Suprapubic skin (tissue), 4 donors: ENCODE results near the gene SLC22A2.

Source experiments
- CTCF ChIP-seq, 2 donors: fragments of 200-600 bp in 1 of 2; fragments of 450-650 bp in 1 of 2; sonication (generic) in 1 of 2; IDR thresholded peaks; one replicate each; pipeline ENCODE4 v1.5.1; 2016 to 2019; ENCODE audit warnings: antibody characterized with exemption in 2 of 2, mild to moderate bottlenecking in 1 of 2, moderate library complexity in 1 of 2
- EP300 ChIP-seq: sonication (generic); formaldehyde crosslinking; IDR thresholded peaks from one replicate; pipeline ENCODE4 v1.6.1; 2017; ENCODE audit warnings: antibody characterized with exemption
- POLR2A ChIP-seq, 2 donors: fragments of 450-650 bp; IDR thresholded peaks; one replicate each; pipeline ENCODE4 v1.6.1; 2017; ENCODE audit warnings: antibody characterized with exemption in 2 of 2, mild to moderate bottlenecking in 2 of 2, moderate library complexity in 2 of 2
- POLR2AphosphoS5 ChIP-seq, 3 donors: sonication (generic); formaldehyde crosslinking; IDR thresholded peaks; one replicate each; pipeline ENCODE4 v1.6.1; 2017; ENCODE audit warnings: antibody characterized with exemption in 3 of 3

DNA sequence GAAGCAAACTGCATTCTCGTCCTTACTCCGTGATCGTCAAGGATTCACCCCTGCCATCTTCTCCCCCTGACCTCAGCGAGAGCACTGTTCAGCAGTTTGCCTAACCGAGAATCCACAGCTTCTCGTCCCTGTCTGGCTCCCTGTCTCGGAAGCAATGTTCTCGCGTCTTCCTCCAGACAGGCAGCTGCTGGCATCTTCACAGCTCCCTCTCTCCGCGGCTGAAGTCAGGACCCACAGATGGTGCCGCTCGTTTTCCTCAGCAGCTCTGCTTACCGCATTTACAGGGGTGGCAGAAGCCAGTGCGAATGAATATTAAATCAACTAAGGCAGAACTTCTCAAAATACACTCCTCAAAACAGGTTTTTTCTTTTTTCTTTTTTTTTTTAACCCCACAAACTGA, 18.9 kb upstream of the SLC22A2 start:
- TF ChIP-seq POLR2A (IDR thresholded peaks at IDR 0.05) (no peak), CTCF (IDR thresholded peaks at IDR 0.05) (no peak), POLR2AphosphoS5 (IDR thresholded peaks at IDR 0.05) (no peak), EP300 (no peak)
